PC-3 (cell line): Measurements from ENCODE around the gene REXO1. TPM values are rescaled to one million over a fixed set of nuclear protein-coding genes. Genes with fewer than 3 reads are reported as not detected.

Experiments used
- ATAC-seq: fragments of 200-7000 bp; cut with Tn5 transposase; 2 replicates; pipeline ENCODE4 v1.9.1; 2020; ENCODE audit warnings: mild to moderate bottlenecking, moderate library complexity
- BruUV-seq: library from RNA; stranded (reverse); fragments of 400-500 nt; replicated peaks from 2 replicates; lab custom pipeline; 2021; lab: Mats Ljungman, UMichigan
- CTCF ChIA-PET: fragments of 300-600 bp; sonication (Branson Sonifier 250); formaldehyde crosslinking; loops from one replicate; lab custom pipeline; 2022; ENCODE audit warnings: antibody characterized with exemption; lab: Charles Lee
- POLR2A ChIA-PET: fragments of 300-600 bp; sonication (Branson Sonifier 250); formaldehyde crosslinking; loops from one replicate; lab custom pipeline; 2022; ENCODE audit warnings: antibody characterized with exemption; ENCODE audit not compliant: unreplicated experiment; lab: Charles Lee
- DNase-seq: peaks from one replicate; pipeline ENCODE4 v3.0.0-alpha.2; 2015
- H2AFZ ChIP-seq: fragments of 300-600 bp; sonication (generic); 2 replicates; pipeline ENCODE4 v1.6.0; 2016; ENCODE audit warnings: antibody characterized with exemption, low read length
- H3F3A ChIP-seq: fragments of 300-600 bp; sonication (generic); one replicate; pipeline ENCODE4 v1.6.0; 2017; ENCODE audit warnings: antibody characterized with exemption, low read length, control low read depth, mild to moderate bottlenecking; ENCODE audit not compliant: unreplicated experiment
- H3K27ac ChIP-seq: fragments of 300-600 bp; sonication (generic); 2 replicates; pipeline ENCODE4 v1.5.1; 2016; ENCODE audit warnings: mild to moderate bottlenecking, low read length
- H3K27me3 ChIP-seq: fragments of 300-600 bp; sonication (generic); 2 replicates; pipeline ENCODE4 v1.6.1; 2016; ENCODE audit warnings: low read length, mixed read lengths
- H3K36me3 ChIP-seq: fragments of 300-600 bp; sonication (generic); 2 replicates; pipeline ENCODE4 v1.6.1; 2016; ENCODE audit warnings: low read depth, mixed run types, low read length, mixed read lengths
- H3K4me1 ChIP-seq: fragments of 300-600 bp; sonication (generic); 2 replicates; pipeline ENCODE4 v1.5.1; 2016; ENCODE audit warnings: low read length; ENCODE audit not compliant: insufficient read depth
- H3K4me2 ChIP-seq: fragments of 300-600 bp; sonication (generic); 2 replicates; pipeline ENCODE4 v1.6.0; 2016; ENCODE audit warnings: low read length
- H3K4me3 ChIP-seq: fragments of 300-600 bp; sonication (generic); 2 replicates; pipeline ENCODE4 v1.5.1; 2016; ENCODE audit warnings: mild to moderate bottlenecking, low read length, mixed read lengths
- H3K79me2 ChIP-seq: fragments of 300-600 bp; sonication (generic); 2 replicates; pipeline ENCODE4 v1.6.1; 2017; ENCODE audit warnings: low read length, mixed read lengths
- H3K9ac ChIP-seq: fragments of 300-600 bp; sonication (generic); 2 replicates; pipeline ENCODE4 v1.6.0; 2016; ENCODE audit warnings: mild to moderate bottlenecking, low read length
- H3K9me2 ChIP-seq: fragments of 300-600 bp; sonication (generic); replicated peaks from 2 replicates; pipeline ENCODE4 v1.6.1; 2016; ENCODE audit warnings: mixed run types, low read length, mixed read lengths
- H3K9me3 ChIP-seq: fragments of 300-600 bp; sonication (generic); 2 replicates; pipeline ENCODE4 v1.6.1; 2016; ENCODE audit warnings: low read length, mixed read lengths
- H4K20me1 ChIP-seq: fragments of 300-600 bp; sonication (generic); 2 replicates; pipeline ENCODE4 v1.6.1; 2016; ENCODE audit warnings: low read length, mixed read lengths
- CTCF ChIP-seq: fragments of 300-600 bp; sonication (generic); conservative IDR thresholded peaks from 2 replicates; pipeline ENCODE4 v1.5.1; 2017; ENCODE audit warnings: antibody characterized with exemption, low read depth, mild to moderate bottlenecking, low read length
- EZH2 ChIP-seq: fragments of 300-600 bp; sonication (generic); IDR thresholded peaks from one replicate; pipeline ENCODE4 v1.6.1; 2017; ENCODE audit warnings: antibody characterized with exemption, mild to moderate bottlenecking, low read length; ENCODE audit not compliant: unreplicated experiment
- EZH2phosphoT487 ChIP-seq: fragments of 300-600 bp; sonication (generic); IDR thresholded peaks from 2 replicates; pipeline ENCODE4 v1.6.1; 2018; ENCODE audit warnings: mild to moderate bottlenecking, antibody characterized with exemption, low read length, borderline replicate concordance
- intact Hi-C: fragments of 100-400 bp; cut with micrococcal nuclease; formaldehyde crosslinking; loops from 2 replicates; pipeline ENCODE4 v1.9.0; 2023
- total RNA-seq: library from RNA; depleted of rRNA; stranded (reverse); fragments of >200 nt; gene quantifications from 2 replicates; pipeline ENCODE4 v1.2.3, GENCODE V29; 2014

Gene REXO1
- total RNA-seq, 1 experiment from 2014 or later, result 21.4 TPM

DNA sequence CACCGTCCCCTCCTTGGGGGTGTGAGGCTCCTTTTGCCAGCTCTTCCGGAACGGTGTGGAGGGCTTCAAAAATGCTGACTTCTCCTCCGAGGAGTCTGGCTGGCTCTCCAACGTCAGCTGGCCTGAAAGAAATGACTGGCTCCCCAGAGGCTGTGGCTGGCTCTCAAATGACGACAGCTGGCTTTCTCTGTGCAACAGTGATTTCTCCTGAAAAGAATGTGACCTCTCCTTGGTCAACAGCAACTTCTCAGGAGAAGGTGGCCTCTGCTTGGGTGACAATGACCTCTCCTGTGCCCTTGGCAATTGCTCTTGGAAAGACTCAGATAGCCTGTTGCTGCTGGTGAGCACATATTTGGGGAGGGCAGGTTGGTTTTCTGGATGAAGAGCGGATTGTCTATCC, 65.8 kb downstream of the REXO1 start:
- ATAC-seq (no peak), DNase-seq (no peak)
- Histone ChIP-seq H2AFZ (no peak overlapping the region), H4K20me1 (no peaks in the 10 kb centered on the region), H3K27ac (no peak overlapping the region), H3K79me2 (no peaks in the 10 kb centered on the region), H3F3A (no peaks in the 10 kb centered on the region), H3K36me3 (no peaks in the 10 kb centered on the region), H3K9ac (no peak overlapping the region), H3K27me3 (0 out of 2 replicates have a peak, but pooled peaks cover 12% of the 10 kb centered on the region), H3K4me1 (no peaks in the 10 kb centered on the region), H3K4me3 (no peak overlapping the region), H3K9me3 (no peaks in the 10 kb centered on the region), H3K4me2 (no peak overlapping the region), H3K9me2 (no peaks in the 10 kb centered on the region)
- no TSS peak for BruUV-seq
- CTCF ChIA-PET, result no interaction called here
- POLR2A ChIA-PET, result no interaction called here
- intact Hi-C loops, result no loop called here
- no peak for TF ChIP-seq CTCF
- TF ChIP-seq EZH2, result no peak
- no peak for TF ChIP-seq EZH2phosphoT487

DNA sequence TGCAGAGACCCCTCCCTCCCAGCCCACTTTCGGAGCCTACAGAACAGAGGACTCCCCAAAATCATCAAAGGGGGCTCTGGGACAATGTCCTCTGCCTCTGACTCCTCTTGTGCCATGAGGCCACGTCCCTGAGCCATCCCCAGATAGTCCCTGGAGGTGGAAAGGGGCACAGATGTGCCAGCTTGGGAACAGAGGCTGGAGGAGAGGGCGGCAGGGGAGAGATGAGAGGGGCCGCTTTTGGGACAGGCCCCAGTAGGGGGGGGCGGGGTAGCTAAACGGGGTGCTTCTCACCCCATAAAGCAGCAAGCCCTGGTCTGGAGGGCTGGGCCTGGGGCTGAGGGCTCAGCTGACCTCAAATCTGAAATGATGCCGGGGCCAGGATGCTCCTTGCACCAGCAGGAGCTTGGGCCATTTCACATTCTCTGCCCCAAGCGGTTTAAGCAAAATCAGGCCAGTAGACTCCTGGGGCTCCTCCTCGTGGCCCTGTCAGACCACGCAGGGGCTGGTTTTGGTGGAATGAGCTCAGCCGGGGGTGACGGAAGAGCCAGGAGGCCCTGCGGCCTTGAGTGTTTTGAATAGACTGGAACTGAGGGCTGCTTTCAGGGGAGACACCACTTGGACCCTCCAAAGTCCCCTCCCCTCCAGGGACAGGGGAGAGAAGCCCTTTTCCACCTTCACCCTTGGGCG, 67.9 kb downstream of the REXO1 start:
- H3K27me3 ChIP-seq, result 0 out of 2 replicates have a peak, but pooled peaks cover 12% of the 10 kb centered on the region
- POLR2A ChIA-PET, result interaction anchor here (0.5 kb wide), 1 partner anchor 17 kb away, joined by 3 read pairs; no protein-coding TSS in a partner anchor
- intact Hi-C loops, result no loop called here
- no TSS peak for BruUV-seq
- ATAC-seq (peak; percentile 58), DNase-seq (peak; percentile 52)
- no peak overlapping the region for H3K9ac ChIP-seq
- H3K9me2 ChIP-seq, result no peaks in the 10 kb centered on the region
- H3K79me2 ChIP-seq, result no peaks in the 10 kb centered on the region
- H4K20me1 ChIP-seq, result no peaks in the 10 kb centered on the region
- H3F3A ChIP-seq, result no peaks in the 10 kb centered on the region
- H3K36me3 ChIP-seq, result no peaks in the 10 kb centered on the region
- CTCF ChIA-PET, result interaction anchor here (0.6 to 1.1 kb wide), 5 partner anchors 9 to 109 kb away, joined by 3 to 6 read pairs (median 3); no protein-coding TSS in a partner anchor
- H3K4me2 ChIP-seq, result no peak overlapping the region
- H3K4me3 ChIP-seq, result no peak overlapping the region
- no peaks in the 10 kb centered on the region for H3K9me3 ChIP-seq
- TF ChIP-seq CTCF (peak; percentile 36), EZH2phosphoT487 (no peak)
- H3K27ac ChIP-seq, result no peak overlapping the region
- H2AFZ ChIP-seq, result no peak overlapping the region
- H3K4me1 ChIP-seq, result no peaks in the 10 kb centered on the region

GRCh38 chr19:1779574-1779973, 68.7 kb downstream of the REXO1 start:
- Histone ChIP-seq H3K4me3 (no peak overlapping the region), H3K4me1 (no peaks in the 10 kb centered on the region), H3F3A (no peaks in the 10 kb centered on the region), H3K4me2 (0 out of 2 replicates have a peak overlapping the region, but pooled peaks have one; percentile 26), H3K9me2 (no peaks in the 10 kb centered on the region), H2AFZ (no peak overlapping the region), H3K79me2 (no peaks in the 10 kb centered on the region), H3K9ac (no peak overlapping the region), H3K27ac (no peak overlapping the region), H3K36me3 (no peaks in the 10 kb centered on the region), H4K20me1 (no peaks in the 10 kb centered on the region), H3K27me3 (0 out of 2 replicates have a peak, but pooled peaks cover 12% of the 10 kb centered on the region), H3K9me3 (no peaks in the 10 kb centered on the region)
- no peak for TF ChIP-seq CTCF
- ATAC-seq (peak; percentile 21), DNase-seq (no peak)
- ChIA-PET CTCF (no interaction called here), POLR2A (no interaction called here)
- intact Hi-C loops, result no loop called here
- no TSS peak for BruUV-seq
